C4-2B (cell line): ENCODE results near the gene ASF1A.

ENCODE experiments used
- H3K27ac ChIP-seq: fragments of 450-650 bp; 2 replicates; pipeline ENCODE4 v1.5.1; 2017
- CTCF ChIP-seq: fragments of 450-650 bp; conservative IDR thresholded peaks from 2 replicates; pipeline ENCODE4 v1.5.1; 2017; ENCODE audit warnings: mild to moderate bottlenecking
- ZFX ChIP-seq: fragments of 450-650 bp; IDR thresholded peaks from 2 replicates; pipeline ENCODE4 v1.6.1; 2017

The ASF1A gene

GRCh38 chr6:118893064-118893806, 717 bp upstream of the ASF1A start:
- H3K27ac ChIP-seq: peak overlapping the region; percentile 98
- TF ChIP-seq CTCF (no peak), ZFX (no peak)

GRCh38 chr6:118894425-118895260, 691 bp downstream of the ASF1A start:
- TF ChIP-seq ZFX (peak; percentile 52; the same call in 1 of the 2 replicates), CTCF (no peak)
- peak overlapping the region; percentile 98 for H3K27ac ChIP-seq

- TF ChIP-seq ZFX (no peak), CTCF (no peak)
- H3K27ac ChIP-seq: peak overlapping the region; percentile 98
These were observed 1.3 kb downstream of the ASF1A start for GRCh38 chr6:118895261-118895560.

GRCh38 chr6:118895859-118896258, 1.9 kb downstream of the ASF1A start:
- no peak overlapping the region for H3K27ac ChIP-seq
- TF ChIP-seq ZFX (no peak), CTCF (no peak)

GRCh38 chr6:118896339-118897136, 2.6 kb downstream of the ASF1A start:
- peak overlapping the region; percentile 37; the same call in 1 of the 2 replicates for H3K27ac ChIP-seq
- no peak for TF ChIP-seq ZFX
- TF ChIP-seq CTCF: peak; percentile 69

GRCh38 chr6:118897386-118897785, 3.4 kb downstream of the ASF1A start:
- no peak overlapping the region for H3K27ac ChIP-seq
- TF ChIP-seq ZFX: no peak
- no peak for TF ChIP-seq CTCF

- TF ChIP-seq ZFX: no peak
- no peak for TF ChIP-seq CTCF
- H3K27ac ChIP-seq: no peak overlapping the region
These were observed 6.0 kb downstream of the ASF1A start for GRCh38 chr6:118899948-118900347.
